Suprapubic skin (tissue), 4 donors: ENCODE measurements around the gene RERE.

Experiments
- CTCF ChIP-seq, 2 donors: fragments of 200-600 bp in 1 of 2; fragments of 450-650 bp in 1 of 2; sonication (generic) in 1 of 2; IDR thresholded peaks; one replicate each; pipeline ENCODE4 v1.5.1; 2016 to 2019; ENCODE audit warnings: antibody characterized with exemption in 2 of 2, mild to moderate bottlenecking in 1 of 2, moderate library complexity in 1 of 2
- EP300 ChIP-seq: sonication (generic); formaldehyde crosslinking; IDR thresholded peaks from one replicate; pipeline ENCODE4 v1.6.1; 2017; ENCODE audit warnings: antibody characterized with exemption
- POLR2A ChIP-seq, 2 donors: fragments of 450-650 bp; IDR thresholded peaks; one replicate each; pipeline ENCODE4 v1.6.1; 2017; ENCODE audit warnings: antibody characterized with exemption in 2 of 2, mild to moderate bottlenecking in 2 of 2, moderate library complexity in 2 of 2
- POLR2AphosphoS5 ChIP-seq, 3 donors: sonication (generic); formaldehyde crosslinking; IDR thresholded peaks; one replicate each; pipeline ENCODE4 v1.6.1; 2017; ENCODE audit warnings: antibody characterized with exemption in 3 of 3

GRCh38 chr1:8578132-8578877 is 239.1 kb downstream of the RERE start:
- TF ChIP-seq POLR2A (IDR thresholded peaks at IDR 0.05), result no peak
- TF ChIP-seq CTCF (IDR thresholded peaks at IDR 0.05), result no peak
- no peak for TF ChIP-seq EP300
- no peak for TF ChIP-seq POLR2AphosphoS5 (IDR thresholded peaks at IDR 0.05)
